ENCODE results near the gene CCL7. TPM values are rescaled to one million over a fixed set of nuclear protein-coding genes. Genes with fewer than 3 reads are reported as not detected.

CCL7 gene
- total RNA-seq, 4 donors from 2014 or later: 1.5 TPM; not detected in 3

GRCh38 chr17:34276826-34277225 is 6.8 kb downstream of the CCL7 start:
- Histone ChIP-seq H3K27me3 (peaks cover 4% of the 10 kb centered on the region), H3K9me3 (no peaks in the 10 kb centered on the region), H3K4me1 (no peaks in the 10 kb centered on the region), H3K4me3 (no peak overlapping the region), H3K27ac (no peak overlapping the region), H3K36me3 (no peaks in the 10 kb centered on the region)
- no peak for DNase-seq (ENCODE audit: low spot score in 2 of 2)
- 72% methylated on average over 4 of the region's 4 CpGs for WGBS
- no peak for TF ChIP-seq EP300 (IDR thresholded peaks at IDR 0.05)
- no peak for TF ChIP-seq POLR2A (IDR thresholded peaks at IDR 0.05)
- no peak for TF ChIP-seq CTCF (IDR thresholded peaks at IDR 0.05)
- no peak for TF ChIP-seq POLR2AphosphoS5 (IDR thresholded peaks at IDR 0.05)

- Histone ChIP-seq H3K27me3 (peaks cover 3% of the 10 kb centered on the region), H3K27ac (no peak overlapping the region), H3K4me3 (no peak overlapping the region), H3K36me3 (no peaks in the 10 kb centered on the region), H3K9me3 (no peaks in the 10 kb centered on the region), H3K4me1 (no peaks in the 10 kb centered on the region)
- TF ChIP-seq POLR2A (IDR thresholded peaks at IDR 0.05) (no peak), EP300 (IDR thresholded peaks at IDR 0.05) (no peak), CTCF (IDR thresholded peaks at IDR 0.05) (no peak), POLR2AphosphoS5 (IDR thresholded peaks at IDR 0.05) (no peak)
- WGBS: 71% methylated on average over 6 of the region's 6 CpGs
- no peak for DNase-seq (ENCODE audit: low spot score in 2 of 2)
These were observed 13.6 kb downstream of the CCL7 start for GRCh38 chr17:34283571-34283970.

- DNase-seq (ENCODE audit: low spot score in 2 of 2): no peak
- Histone ChIP-seq H3K4me3 (no peak within 1 kb of the TSS), H3K27ac (no peak within 1 kb of the TSS), H3K27me3 (peaks cover 3% of the 10 kb centered on the region), H3K36me3 (no peaks in the 10 kb centered on the region), H3K9me3 (no peaks in the 10 kb centered on the region), H3K4me1 (no peaks in the 10 kb centered on the region)
- no peak for TF ChIP-seq POLR2A (IDR thresholded peaks at IDR 0.05)
- 61% methylated on average over 4 of the region's 4 CpGs for WGBS
These were observed 15.3 kb downstream of the CCL7 start, which contains the start of gene CCL11 for GRCh38 chr17:34285286-34285792. Gene CCL11 (plus strand): TSS chr17:34285742. CDS start chr17:34285809, 67 bp downstream.

- H3K27me3 ChIP-seq: peaks cover 10% of the 10 kb centered on the region
- H3K36me3 ChIP-seq: no peaks in the 10 kb centered on the region
- no peak overlapping the region for H3K27ac ChIP-seq
- H3K4me1 ChIP-seq: no peaks in the 10 kb centered on the region
- TF ChIP-seq EP300 (IDR thresholded peaks at IDR 0.05): no peak
- TF ChIP-seq POLR2A (IDR thresholded peaks at IDR 0.05): no peak
- TF ChIP-seq POLR2AphosphoS5 (IDR thresholded peaks at IDR 0.05): no peak
- no peak for TF ChIP-seq CTCF (IDR thresholded peaks at IDR 0.05)
- H3K4me3 ChIP-seq: no peak overlapping the region
- H3K9me3 ChIP-seq: no peaks in the 10 kb centered on the region
- no peak for DNase-seq (ENCODE audit: low spot score in 2 of 2)
- 43% methylated on average over 2 of the region's 2 CpGs for WGBS
These were observed 17.9 kb downstream of the CCL7 start for GRCh38 chr17:34287875-34288274.

- H3K9me3 ChIP-seq: no peaks in the 10 kb centered on the region
- no peak overlapping the region for H3K4me3 ChIP-seq
- no peak for DNase-seq (ENCODE audit: low spot score in 2 of 2)
- H3K4me1 ChIP-seq: no peaks in the 10 kb centered on the region
- no peak overlapping the region for H3K27ac ChIP-seq
- H3K27me3 ChIP-seq: peaks cover 10% of the 10 kb centered on the region
- TF ChIP-seq CTCF (IDR thresholded peaks at IDR 0.05) (no peak), EP300 (IDR thresholded peaks at IDR 0.05) (no peak), POLR2AphosphoS5 (IDR thresholded peaks at IDR 0.05) (no peak), POLR2A (IDR thresholded peaks at IDR 0.05) (no peak)
- WGBS: 65% methylated on average over 4 of the region's 4 CpGs
- H3K36me3 ChIP-seq: no peaks in the 10 kb centered on the region
These were observed 20.6 kb downstream of the CCL7 start for GRCh38 chr17:34290586-34290985.

All from suprapubic skin (tissue), 4 donors.